NCI-H1105 treated with DMSO at 0.1 percent for 48 hours (cell line): ENCODE measurements around the gene OR4K13.

Source experiments
- DNase-seq: peaks from one replicate; lab custom pipeline; 2025; lab: John Stamatoyannopoulos, UW

Gene OR4K13

GRCh38 chr14:20035938-20036337 lies at the start of gene OR4K13:
TSS of gene OR4K13 (minus strand) at chr14:20036038. CDS start at chr14:20034758, 1,280 bp downstream.
- DNase-seq: peak; percentile 46

- no peak for DNase-seq
Measured at GRCh38 chr14:20059745-20060144, 23.9 kb upstream of the OR4K13 start, which contains the start of gene OR4L1. TSS of gene OR4L1 (plus strand) at chr14:20060045. CDS start at chr14:20060045, 0 bp downstream.

- no peak for DNase-seq
Measured at GRCh38 chr14:20048202-20048601, 12.4 kb upstream of the OR4K13 start.

- no peak for DNase-seq
Measured at GRCh38 chr14:20044243-20044642, 8.4 kb upstream of the OR4K13 start.

GRCh38 chr14:20035449-20035848 lies 389 bp downstream of the OR4K13 start:
- no peak for DNase-seq

- no peak for DNase-seq
Measured at GRCh38 chr14:20031058-20031457, 4.8 kb downstream of the OR4K13 start.

GRCh38 chr14:20019257-20019865 lies 16.5 kb downstream of the OR4K13 start, which contains the start of gene OR4K14:
TSS of gene OR4K14 (minus strand) at chr14:20019307. CDS start at chr14:20015193, 4,114 bp downstream.
- DNase-seq: no peak

- DNase-seq: no peak
Measured at GRCh38 chr14:20008156-20008555, 27.7 kb downstream of the OR4K13 start.

- no peak for DNase-seq
Measured at GRCh38 chr14:20002319-20002718, 33.5 kb downstream of the OR4K13 start.

GRCh38 chr14:20001863-20002262 lies 34.0 kb downstream of the OR4K13 start, which contains the start of gene OR4Q2:
TSS of gene OR4Q2 (plus strand) at chr14:20002163.
- DNase-seq: no peak

- no peak for DNase-seq
Measured at GRCh38 chr14:19993438-19993837, 42.4 kb downstream of the OR4K13 start.
